ENCODE data around the gene CNTFR. TPM values are rescaled to one million over a fixed set of nuclear protein-coding genes. Genes with fewer than 3 reads are reported as not detected.
A peak's percentile ranks its signal among the peaks of the same experiment; 100 is the strongest.

The CNTFR gene
- total RNA-seq, 1 experiment from 2014 or later = 2.7 TPM

DNA sequence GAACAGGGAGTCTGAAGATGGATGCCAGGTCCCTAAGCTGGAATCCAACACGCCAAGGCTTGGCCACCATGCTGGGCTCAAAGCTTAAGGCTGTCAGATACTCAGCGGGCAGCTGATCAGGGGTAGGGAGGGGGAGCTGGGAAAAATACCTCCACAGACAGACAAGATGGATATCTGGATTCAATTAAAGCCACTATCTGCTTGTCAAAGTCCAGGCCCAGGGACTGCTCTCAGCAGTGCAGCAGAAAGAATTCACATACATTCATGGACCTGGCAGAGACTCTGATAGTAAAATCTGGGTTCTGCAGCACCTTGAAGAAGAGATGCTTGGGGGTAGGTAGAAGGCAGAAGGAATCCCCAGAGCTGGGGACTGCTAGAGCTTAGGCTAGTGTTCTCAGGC lies 25.6 kb upstream of the CNTFR start:
- Histone ChIP-seq H3K36me3 (ENCODE audit: control insufficient read depth, insufficient read depth, low read length) (no peaks in the 10 kb centered on the region), H3K4me3 (ENCODE audit: low read depth in 2 of 2, low read length in 2 of 2) (no peak overlapping the region), H3K27me3 (ENCODE audit: control insufficient read depth, insufficient read depth, low read length) (no peaks in the 10 kb centered on the region), H3K27ac (ENCODE audit: low read length) (no peak overlapping the region), H3K9me3 (ENCODE audit: control insufficient read depth, insufficient read depth, low read depth, low read length) (no peaks in the 10 kb centered on the region), H3K4me1 (ENCODE audit: control insufficient read depth, insufficient read depth, low read length) (peaks cover 24% of the 10 kb centered on the region)
- in situ Hi-C loops (cut with HindIII; ENCODE audit: low pct_unique_long_range_greater_than_20kb, low sequenced_read_pairs) = no loop called here
- no TSS peak for BruUV-seq (replicated peaks)
- CTCF ChIA-PET = interaction anchor here (1.5 kb wide), 1 partner anchor 11 kb away, joined by 4 read pairs; no protein-coding TSS in a partner anchor
- intact Hi-C loops (cut with micrococcal nuclease; ENCODE audit: unreplicated experiment) = no loop called here
- no peak for ATAC-seq
- TF ChIP-seq, protein P1, sequence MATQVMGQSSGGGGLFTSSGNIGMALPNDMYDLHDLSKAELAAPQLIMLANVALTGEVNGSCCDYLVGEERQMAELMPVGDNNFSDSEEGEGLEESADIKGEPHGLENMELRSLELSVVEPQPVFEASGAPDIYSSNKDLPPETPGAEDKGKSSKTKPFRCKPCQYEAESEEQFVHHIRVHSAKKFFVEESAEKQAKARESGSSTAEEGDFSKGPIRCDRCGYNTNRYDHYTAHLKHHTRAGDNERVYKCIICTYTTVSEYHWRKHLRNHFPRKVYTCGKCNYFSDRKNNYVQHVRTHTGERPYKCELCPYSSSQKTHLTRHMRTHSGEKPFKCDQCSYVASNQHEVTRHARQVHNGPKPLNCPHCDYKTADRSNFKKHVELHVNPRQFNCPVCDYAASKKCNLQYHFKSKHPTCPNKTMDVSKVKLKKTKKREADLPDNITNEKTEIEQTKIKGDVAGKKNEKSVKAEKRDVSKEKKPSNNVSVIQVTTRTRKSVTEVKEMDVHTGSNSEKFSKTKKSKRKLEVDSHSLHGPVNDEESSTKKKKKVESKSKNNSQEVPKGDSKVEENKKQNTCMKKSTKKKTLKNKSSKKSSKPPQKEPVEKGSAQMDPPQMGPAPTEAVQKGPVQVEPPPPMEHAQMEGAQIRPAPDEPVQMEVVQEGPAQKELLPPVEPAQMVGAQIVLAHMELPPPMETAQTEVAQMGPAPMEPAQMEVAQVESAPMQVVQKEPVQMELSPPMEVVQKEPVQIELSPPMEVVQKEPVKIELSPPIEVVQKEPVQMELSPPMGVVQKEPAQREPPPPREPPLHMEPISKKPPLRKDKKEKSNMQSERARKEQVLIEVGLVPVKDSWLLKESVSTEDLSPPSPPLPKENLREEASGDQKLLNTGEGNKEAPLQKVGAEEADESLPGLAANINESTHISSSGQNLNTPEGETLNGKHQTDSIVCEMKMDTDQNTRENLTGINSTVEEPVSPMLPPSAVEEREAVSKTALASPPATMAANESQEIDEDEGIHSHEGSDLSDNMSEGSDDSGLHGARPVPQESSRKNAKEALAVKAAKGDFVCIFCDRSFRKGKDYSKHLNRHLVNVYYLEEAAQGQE (IDR thresholded peaks at IDR 0.05; ENCODE audit: insufficient read depth in 1 of 2, low read depth in 2 of 2, low read length in 1 of 2) = no peak
- TF ChIP-seq POLR2AphosphoS5 (IDR thresholded peaks at IDR 0.05; ENCODE audit: low read depth, low read length) (no peak), TCF7L2 (IDR thresholded peaks at IDR 0.05; ENCODE audit: low read depth, low read length) (no peak), SIN3A (IDR thresholded peaks at IDR 0.05; ENCODE audit: borderline replicate concordance, insufficient read depth, low read depth, low read length) (no peak)
- TF ChIP-seq, protein P2, sequence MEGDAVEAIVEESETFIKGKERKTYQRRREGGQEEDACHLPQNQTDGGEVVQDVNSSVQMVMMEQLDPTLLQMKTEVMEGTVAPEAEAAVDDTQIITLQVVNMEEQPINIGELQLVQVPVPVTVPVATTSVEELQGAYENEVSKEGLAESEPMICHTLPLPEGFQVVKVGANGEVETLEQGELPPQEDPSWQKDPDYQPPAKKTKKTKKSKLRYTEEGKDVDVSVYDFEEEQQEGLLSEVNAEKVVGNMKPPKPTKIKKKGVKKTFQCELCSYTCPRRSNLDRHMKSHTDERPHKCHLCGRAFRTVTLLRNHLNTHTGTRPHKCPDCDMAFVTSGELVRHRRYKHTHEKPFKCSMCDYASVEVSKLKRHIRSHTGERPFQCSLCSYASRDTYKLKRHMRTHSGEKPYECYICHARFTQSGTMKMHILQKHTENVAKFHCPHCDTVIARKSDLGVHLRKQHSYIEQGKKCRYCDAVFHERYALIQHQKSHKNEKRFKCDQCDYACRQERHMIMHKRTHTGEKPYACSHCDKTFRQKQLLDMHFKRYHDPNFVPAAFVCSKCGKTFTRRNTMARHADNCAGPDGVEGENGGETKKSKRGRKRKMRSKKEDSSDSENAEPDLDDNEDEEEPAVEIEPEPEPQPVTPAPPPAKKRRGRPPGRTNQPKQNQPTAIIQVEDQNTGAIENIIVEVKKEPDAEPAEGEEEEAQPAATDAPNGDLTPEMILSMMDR (IDR thresholded peaks at IDR 0.05) = no peak
- POLR2A ChIA-PET = no interaction called here
- DNase-seq (ENCODE audit: low read depth, low spot score) = no peak

DNA sequence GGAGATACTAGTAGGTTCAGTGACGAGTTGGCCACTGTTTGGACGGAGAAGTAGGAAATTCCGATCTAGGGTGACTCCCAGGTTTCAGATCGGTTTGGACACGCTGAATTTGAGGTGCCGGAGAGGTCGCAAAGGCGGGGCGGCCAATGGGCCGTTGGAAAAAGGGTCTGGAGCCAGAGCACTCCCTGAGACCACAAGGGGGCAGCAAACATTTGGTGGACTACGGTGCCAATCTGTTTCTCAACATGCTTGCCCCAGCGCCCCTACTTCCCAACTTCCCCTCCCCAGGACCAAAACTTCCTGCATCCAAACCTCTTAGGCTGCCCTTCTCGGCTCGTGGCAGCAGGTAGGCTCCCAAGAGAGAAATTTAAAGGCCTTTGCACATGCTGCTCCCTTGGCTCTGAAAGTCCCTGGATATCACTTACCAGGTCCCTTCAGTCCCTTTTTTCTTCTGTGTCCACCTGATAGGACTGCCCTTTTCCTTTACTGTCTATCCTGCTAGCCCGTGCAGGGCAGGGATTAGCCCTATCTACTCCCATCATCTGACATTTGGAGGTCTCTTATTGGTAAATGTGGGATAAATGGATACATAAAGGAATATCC lies 23.4 kb upstream of the CNTFR start:
- H3K4me1 ChIP-seq (ENCODE audit: control insufficient read depth, insufficient read depth, low read length) = peaks cover 16% of the 10 kb centered on the region
- peak overlapping the region; percentile 96 for H3K27ac ChIP-seq (ENCODE audit: low read length)
- ChIA-PET CTCF (interaction anchor here (0.6 to 1.4 kb wide), 5 partner anchors 21 to 90 kb away, joined by 3 to 8 read pairs (median 3); no protein-coding TSS in a partner anchor), POLR2A (interaction anchor here (0.8 kb wide), 1 partner anchor 23 kb away, joined by 9 read pairs; no protein-coding TSS in a partner anchor)
- no peaks in the 10 kb centered on the region for H3K9me3 ChIP-seq (ENCODE audit: control insufficient read depth, insufficient read depth, low read depth, low read length)
- in situ Hi-C loops (cut with HindIII; ENCODE audit: low pct_unique_long_range_greater_than_20kb, low sequenced_read_pairs) = no loop called here
- no peaks in the 10 kb centered on the region for H3K27me3 ChIP-seq (ENCODE audit: control insufficient read depth, insufficient read depth, low read length)
- peak; percentile 81 for ATAC-seq
- peak overlapping the region; percentile 68 to 80 for H3K4me3 ChIP-seq (ENCODE audit: low read depth in 2 of 2, low read length in 2 of 2)
- intact Hi-C loops (cut with micrococcal nuclease; ENCODE audit: unreplicated experiment) = loop anchor here (1.0 kb wide), 1 partner anchor 21 kb away; no protein-coding TSS in a partner anchor
- TF ChIP-seq, protein P1 (IDR thresholded peaks at IDR 0.05; ENCODE audit: insufficient read depth in 1 of 2, low read depth in 2 of 2, low read length in 1 of 2) = no peak
- TF ChIP-seq, protein P2 (IDR thresholded peaks at IDR 0.05) = peak; percentile 96
- no peak for DNase-seq (ENCODE audit: low read depth, low spot score)
- no TSS peak for BruUV-seq (replicated peaks)
- H3K36me3 ChIP-seq (ENCODE audit: control insufficient read depth, insufficient read depth, low read length) = no peaks in the 10 kb centered on the region
